KBM-7 (cell line): ENCODE measurements around the gene NSL1.
"Not testable (repeated sequence)": the region's sequence is repeated elsewhere in the genome, so short reads cannot be mapped to it uniquely, and the experiment has no call there.

Experiments
- DNase-seq: peaks from one replicate; pipeline ENCODE4 v3.0.0-alpha.2; 2015
- in situ Hi-C: fragments of 300-500 bp; cut with MboI; formaldehyde crosslinking; loops from 2 replicates; pipeline ENCODE4 v1.14.3; 2020; ENCODE audit warnings: low sequenced_read_pairs, low pct_unique_long_range_greater_than_20kb, mixed read lengths

The NSL1 gene

DNA sequence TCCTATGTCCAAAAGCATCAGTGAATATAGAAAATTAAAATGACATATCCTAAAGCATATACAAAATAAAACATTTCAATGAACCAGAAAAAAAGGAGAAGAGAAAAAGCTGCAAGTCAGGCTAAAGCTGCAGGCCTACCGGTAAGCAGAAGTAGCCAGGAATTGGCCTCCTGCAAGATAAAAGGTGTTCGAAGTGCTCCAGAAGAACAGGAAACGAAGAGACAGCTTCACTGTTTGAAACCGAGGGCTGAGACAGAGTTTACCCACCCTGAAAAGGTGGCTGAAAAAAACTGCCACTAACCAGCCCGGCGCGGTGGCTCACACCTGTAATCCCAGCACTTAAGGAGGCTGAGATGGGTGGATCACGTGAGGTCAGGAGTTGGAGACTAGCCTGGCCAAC lies 37.4 kb downstream of the NSL1 start:
- peak; percentile 49 for DNase-seq
- in situ Hi-C loops = no loop called here

GRCh38 chr1:212753749-212754148 lies 37.8 kb downstream of the NSL1 start:
- in situ Hi-C loops = no loop called here
- DNase-seq = no peak

GRCh38 chr1:212752934-212753497 lies 38.6 kb downstream of the NSL1 start:
- in situ Hi-C loops = no loop called here
- no peak for DNase-seq

DNA sequence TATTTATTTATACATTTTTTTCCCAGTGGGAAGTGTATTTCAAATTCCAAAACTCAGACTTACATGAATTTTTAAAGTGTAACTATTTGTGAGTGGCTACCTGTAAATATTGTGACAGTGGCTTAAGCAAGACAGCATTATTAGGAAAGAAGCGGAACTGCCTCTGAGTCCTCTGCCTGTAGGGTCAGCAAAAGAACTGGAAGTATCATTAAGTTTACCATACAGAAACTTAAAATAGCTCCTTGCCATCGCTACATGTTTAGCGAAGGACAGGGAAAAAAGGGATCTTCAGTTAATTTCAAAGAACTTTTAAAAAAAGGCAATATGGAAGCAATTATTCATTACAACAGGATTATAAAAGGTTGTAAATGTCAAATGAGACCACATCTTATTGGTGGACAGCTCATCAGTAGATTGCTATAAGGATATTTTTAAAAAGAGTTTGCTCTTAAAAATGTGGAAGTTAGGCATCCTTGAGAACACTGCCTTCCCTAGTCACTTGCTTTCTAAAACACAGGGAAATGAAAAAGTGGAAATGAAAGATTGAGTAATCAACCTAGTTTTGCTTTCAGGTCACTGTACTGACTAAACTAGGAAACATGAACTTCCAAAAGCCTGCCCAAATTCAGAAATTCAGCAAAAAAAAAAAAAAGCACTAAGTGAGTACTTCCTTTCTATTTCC lies 39.2 kb downstream of the NSL1 start:
- DNase-seq = peak; percentile 41
- in situ Hi-C loops = no loop called here

GRCh38 chr1:212749821-212750535 lies 41.6 kb downstream of the NSL1 start:
- in situ Hi-C loops = no loop called here
- peak; percentile 49 for DNase-seq

- DNase-seq = no peak
- in situ Hi-C loops = no loop called here
Observed at GRCh38 chr1:212746546-212746945, 45.0 kb downstream of the NSL1 start.

DNA sequence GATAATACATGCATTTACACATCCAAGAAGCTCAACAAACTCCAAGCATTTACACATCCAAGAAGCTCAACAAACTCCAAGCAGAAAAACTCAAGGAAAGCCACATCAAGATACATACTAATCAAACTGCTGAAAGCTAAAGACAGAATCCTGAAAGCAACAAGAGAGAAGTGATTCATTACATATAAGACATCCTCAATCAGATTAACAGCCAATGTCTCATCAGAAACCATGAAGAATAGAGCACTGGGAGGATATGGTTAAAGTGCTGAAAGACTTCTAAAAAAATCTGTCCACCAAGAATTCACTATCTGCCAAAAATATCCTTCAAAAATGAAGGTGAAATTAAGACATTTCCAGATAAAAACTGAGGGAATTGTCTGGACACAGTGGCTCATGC lies 46.3 kb downstream of the NSL1 start:
- in situ Hi-C loops = no loop called here
- DNase-seq = no peak

- in situ Hi-C loops = no loop called here
- no peak for DNase-seq
Observed at GRCh38 chr1:212743901-212744475, 47.6 kb downstream of the NSL1 start.

GRCh38 chr1:212738330-212738729 lies 53.2 kb downstream of the NSL1 start:
- in situ Hi-C loops = no loop called here
- no peak for DNase-seq

- DNase-seq = no peak
- in situ Hi-C loops = no loop called here
Observed at GRCh38 chr1:212737559-212737958, 54.0 kb downstream of the NSL1 start.

GRCh38 chr1:212733109-212733508 lies 58.5 kb downstream of the NSL1 start:
- in situ Hi-C loops = no loop called here

DNA sequence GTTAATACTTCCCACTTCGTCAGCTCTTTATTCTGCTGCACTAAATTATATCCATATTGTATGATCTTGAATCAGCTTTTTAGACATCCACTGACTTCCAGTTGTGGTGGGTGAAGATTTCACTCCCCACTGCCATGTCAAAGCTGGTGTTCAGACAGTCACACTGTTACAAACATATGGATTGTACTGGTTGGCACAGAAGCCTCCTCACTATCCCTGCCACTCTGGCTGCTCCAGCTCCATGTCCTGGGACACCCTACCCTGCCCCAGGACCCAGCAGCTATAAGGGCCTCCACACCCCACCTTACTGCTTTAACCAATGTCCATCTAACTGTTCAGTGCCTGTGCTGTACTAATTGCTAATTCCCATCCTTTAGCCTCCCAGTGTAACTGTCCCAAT lies 59.9 kb downstream of the NSL1 start:
- no peak for DNase-seq
- in situ Hi-C loops = no loop called here

More at GRCh38 chr1:212733109-212733508, 58.5 kb downstream of the NSL1 start:
- DNase-seq = no peak

- no peak for DNase-seq
- in situ Hi-C loops = no loop called here
Observed at GRCh38 chr1:212728606-212729005, 63.0 kb downstream of the NSL1 start.

- peak; percentile 62 for DNase-seq
- in situ Hi-C loops = no loop called here
Observed at GRCh38 chr1:212727386-212728181, 64.0 kb downstream of the NSL1 start.

- DNase-seq, in situ Hi-C loops: not testable (repeated sequence)
Observed at GRCh38 chr1:212724679-212725078, 66.9 kb downstream of the NSL1 start.

DNA sequence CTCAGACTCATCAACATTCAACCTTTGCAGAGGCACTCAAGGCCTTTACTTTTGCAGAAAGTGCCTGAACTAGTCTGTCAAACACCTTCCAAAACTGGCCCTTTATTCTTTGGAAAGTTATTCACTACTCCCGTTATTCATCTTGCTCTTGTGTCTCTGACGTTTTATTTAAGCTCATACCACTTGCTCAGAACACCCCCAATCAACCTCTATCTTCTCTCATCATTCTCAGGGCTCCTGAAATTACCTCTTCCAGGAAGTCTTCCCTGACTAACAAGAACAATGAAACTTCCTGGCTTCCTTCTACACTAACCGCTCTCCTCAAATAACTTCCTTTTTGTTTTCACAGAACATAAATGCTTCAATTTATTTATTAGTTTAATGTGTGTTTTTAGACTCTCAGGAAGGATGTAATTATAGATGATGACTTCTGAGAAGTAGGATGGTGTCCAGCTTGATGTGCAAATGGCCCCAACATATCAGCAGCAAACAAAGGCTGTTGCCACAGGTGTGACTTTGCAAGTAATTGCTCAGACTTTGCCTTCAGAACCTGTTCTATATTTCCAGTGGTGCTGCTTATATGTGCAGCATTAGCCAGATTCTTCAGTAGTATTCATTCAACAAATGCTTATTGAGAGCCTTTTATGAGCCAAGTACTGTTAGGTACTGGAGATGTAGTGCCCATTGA lies 69.2 kb downstream of the NSL1 start:
- peak; percentile 38 for DNase-seq

GRCh38 chr1:212721388-212722247 lies 70.0 kb downstream of the NSL1 start:
- in situ Hi-C loops = no loop called here
- DNase-seq = peak; percentile 49

More for the DNA sequence above, 69.2 kb downstream of the NSL1 start:
- in situ Hi-C loops = no loop called here

DNA sequence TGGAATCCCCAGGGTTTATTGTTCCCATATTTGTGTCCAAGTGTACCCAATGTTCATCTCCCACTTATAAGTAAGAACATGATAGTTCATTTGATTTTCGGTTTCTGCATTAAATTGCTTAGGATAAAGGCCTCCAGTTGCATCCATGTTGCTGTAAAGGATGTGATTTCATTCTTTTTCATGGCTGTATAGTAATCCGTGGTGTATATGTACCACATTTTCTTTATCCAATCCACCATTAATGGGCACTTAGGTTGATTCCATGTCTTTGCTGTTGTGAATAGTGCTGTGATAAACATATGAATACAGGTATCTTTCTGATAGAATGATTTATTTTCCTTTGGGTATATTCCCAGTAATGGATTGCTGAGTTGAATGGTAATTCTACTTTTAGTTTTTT lies 71.9 kb downstream of the NSL1 start:
- in situ Hi-C loops = no loop called here
- DNase-seq = no peak
